ENCODE data around the gene TMEM121. TPM values are rescaled to one million over a fixed set of nuclear protein-coding genes. Genes with fewer than 3 reads are reported as not detected.

Gene TMEM121
- total and polyA plus RNA-seq, 2 of the 8 experiments (the other 6 are each of a cell fraction or from before 2014, with no cell fraction given), result 1.9 TPM; not detected in 1

GRCh38 chr14:105536051-105536450 lies 9.7 kb downstream of the TMEM121 start:
- H2BK12ac ChIP-seq (ENCODE audit: low read depth, low read length), result no peak overlapping the region
- H3K23ac ChIP-seq (ENCODE audit: insufficient read length), result no peak overlapping the region
- no peak overlapping the region for H2AFZ ChIP-seq (ENCODE audit: low read length)
- POLR2A ChIA-PET (ENCODE audit: partially characterized antibody), result no interaction called here
- FAIRE-seq (no peak), DNase-seq (ENCODE audit: low read depth in 1 of 2, low spot score in 2 of 2) (no peak)
- no peak overlapping the region for H2BK15ac ChIP-seq (ENCODE audit: low read length)
- no peak overlapping the region for H2BK5ac ChIP-seq (ENCODE audit: low read depth, low read length)
- H2AK5ac ChIP-seq (ENCODE audit: low read depth, low read length), result no peak overlapping the region
- no peaks in the 10 kb centered on the region; a peak in 1 of 7 replicates for H3K27me3 ChIP-seq (replicated peaks in 1 of 4; ENCODE audit: control insufficient read depth in 3 of 4, extremely low read depth in 1 of 4, insufficient read depth in 3 of 4, low read length in 3 of 4)
- H3K4me2 ChIP-seq (ENCODE audit: insufficient read depth in 1 of 2, low read depth in 2 of 2, low read length in 2 of 2), result no peak overlapping the region
- no peak overlapping the region for H3K4me3 ChIP-seq (ENCODE audit: extremely low read depth in 1 of 4, insufficient read depth in 2 of 4, low read depth in 3 of 4, low read length in 4 of 4)
- CTCF ChIA-PET (ENCODE audit: partially characterized antibody), result interaction anchor here (0.5 to 0.9 kb wide), 3 partner anchors 108 to 1751 kb away, joined by 3 to 4 read pairs (median 3); no protein-coding TSS in a partner anchor
- peaks cover 13 to 89% of the 10 kb centered on the region in 2 experiments; a peak in 3 of 4 replicates for H3K9me3 ChIP-seq (ENCODE audit: insufficient read depth in 2 of 2, low read depth in 1 of 2, low read length in 1 of 2)
- no peak overlapping the region for H4K8ac ChIP-seq (ENCODE audit: extremely low read depth, insufficient read depth, low read length)
- no peak overlapping the region for H2BK20ac ChIP-seq (ENCODE audit: low read length)
- H3K56ac ChIP-seq (replicated peaks; ENCODE audit: insufficient read length, low read depth, low read length), result no peak overlapping the region
- no peaks in the 10 kb centered on the region for H3K79me1 ChIP-seq (ENCODE audit: low read depth, low read length)
- no peaks in the 10 kb centered on the region for H3K36me3 ChIP-seq (ENCODE audit: control insufficient read depth in 2 of 4, insufficient read depth in 4 of 4, low read length in 3 of 4)
- no peak overlapping the region for H4K5ac ChIP-seq (ENCODE audit: insufficient read length, low read depth, low read length)
- H4K91ac ChIP-seq (replicated peaks; ENCODE audit: insufficient read length, low read length), result no peak overlapping the region
- H3K18ac ChIP-seq (ENCODE audit: extremely low read depth, low read length), result no peak overlapping the region
- H3K9ac ChIP-seq (replicated peaks in 1 of 4; ENCODE audit: extremely low read depth in 1 of 4, low read depth in 3 of 4, low read length in 3 of 4), result no peak overlapping the region
- no peaks in the 10 kb centered on the region for H3K79me2 ChIP-seq (ENCODE audit: control insufficient read depth in 1 of 2, insufficient read depth in 2 of 2, low read length in 2 of 2)
- no peak overlapping the region for H3K14ac ChIP-seq (ENCODE audit: insufficient read length)
- H2BK120ac ChIP-seq (replicated peaks; ENCODE audit: low read depth, low read length), result no peak overlapping the region
- no peaks in the 10 kb centered on the region for H3K23me2 ChIP-seq (ENCODE audit: low read depth, low read length)
- H3K27ac ChIP-seq (ENCODE audit: low read depth, low read length), result no peak overlapping the region
- no peaks in the 10 kb centered on the region for H3K4me1 ChIP-seq (replicated peaks in 1 of 4; ENCODE audit: control insufficient read depth in 3 of 4, insufficient read depth in 4 of 4, low read length in 3 of 4)
- H4K20me1 ChIP-seq (replicated peaks in 1 of 2; ENCODE audit: control insufficient read depth in 1 of 2, insufficient read depth in 2 of 2, low read length in 2 of 2), result no peaks in the 10 kb centered on the region
- H3K4ac ChIP-seq (replicated peaks; ENCODE audit: insufficient read length, low read depth, low read length), result no peak overlapping the region
- WGBS, 2 experiments (ENCODE audit: extremely low coverage in 1 of 2, insufficient coverage in 1 of 2, insufficient read length in 1 of 2, insufficient replicate concordance in 2 of 2, low coverage in 1 of 2, low lambda C conversion rate in 2 of 2, missing lambda C conversion rate in 1 of 2), result 84% methylated on average over 7 of the region's 7 CpGs; no CpG with 5 or more reads in 1 of the 2 experiments
- TF ChIP-seq RFX5 (IDR thresholded peaks at IDR 0.05; ENCODE audit: borderline replicate concordance, low read depth, low read length), result no peak
- no peak for TF ChIP-seq SRF (IDR thresholded peaks at IDR 0.05; ENCODE audit: low read depth, low read length)
- no peak for TF ChIP-seq JUN (IDR thresholded peaks at IDR 0.05; ENCODE audit: low read depth, low read length)
- no peak for TF ChIP-seq CEBPB (IDR thresholded peaks at IDR 0.05; ENCODE audit: low read depth, low read length)
- no peak for TF ChIP-seq SP4 (IDR thresholded peaks at IDR 0.05; ENCODE audit: low read length)
- no peak for TF ChIP-seq EP300 (IDR thresholded peaks at IDR 0.05; ENCODE audit: borderline replicate concordance in 1 of 2, low read depth in 2 of 2, low read length in 2 of 2)
- TF ChIP-seq BACH1 (IDR thresholded peaks at IDR 0.05; ENCODE audit: low read length), result no peak
- TF ChIP-seq SAP30 (IDR thresholded peaks at IDR 0.05; ENCODE audit: insufficient read depth, insufficient replicate concordance, low read length), result no peak
- TF ChIP-seq CBX5 (IDR thresholded peaks at IDR 0.05; ENCODE audit: low read depth, low read length), result no peak
- no peak for TF ChIP-seq POLR2AphosphoS5 (IDR thresholded peaks at IDR 0.05; ENCODE audit: low read depth, low read length)
- TF ChIP-seq GTF2F1 (IDR thresholded peaks at IDR 0.05; ENCODE audit: borderline replicate concordance, low read depth, low read length), result no peak
- TF ChIP-seq GABPA (IDR thresholded peaks at IDR 0.05; ENCODE audit: borderline replicate concordance, insufficient read depth, low read length), result no peak
- no peak for TF ChIP-seq RNF2 (IDR thresholded peaks at IDR 0.05; ENCODE audit: borderline replicate concordance, low read depth, low read length, missing control alignments, poor library complexity, severe bottlenecking)
- TF ChIP-seq KDM1A (IDR thresholded peaks at IDR 0.05; ENCODE audit: borderline replicate concordance, low read length), result no peak
- TF ChIP-seq BRCA1 (IDR thresholded peaks at IDR 0.05; ENCODE audit: low read depth, low read length), result no peak

All from H1 (cell line).